ELR (cell line): ENCODE data around the gene TRIM52.
"Not testable (repeated sequence)": the region's sequence is repeated elsewhere in the genome, so short reads cannot be mapped to it uniquely, and the experiment has no call there.

Source experiments
- DNase-seq: peaks from one replicate; pipeline ENCODE4 v3.0.0-alpha.2; 2015; ENCODE audit warnings: low read depth

The TRIM52 gene

DNA sequence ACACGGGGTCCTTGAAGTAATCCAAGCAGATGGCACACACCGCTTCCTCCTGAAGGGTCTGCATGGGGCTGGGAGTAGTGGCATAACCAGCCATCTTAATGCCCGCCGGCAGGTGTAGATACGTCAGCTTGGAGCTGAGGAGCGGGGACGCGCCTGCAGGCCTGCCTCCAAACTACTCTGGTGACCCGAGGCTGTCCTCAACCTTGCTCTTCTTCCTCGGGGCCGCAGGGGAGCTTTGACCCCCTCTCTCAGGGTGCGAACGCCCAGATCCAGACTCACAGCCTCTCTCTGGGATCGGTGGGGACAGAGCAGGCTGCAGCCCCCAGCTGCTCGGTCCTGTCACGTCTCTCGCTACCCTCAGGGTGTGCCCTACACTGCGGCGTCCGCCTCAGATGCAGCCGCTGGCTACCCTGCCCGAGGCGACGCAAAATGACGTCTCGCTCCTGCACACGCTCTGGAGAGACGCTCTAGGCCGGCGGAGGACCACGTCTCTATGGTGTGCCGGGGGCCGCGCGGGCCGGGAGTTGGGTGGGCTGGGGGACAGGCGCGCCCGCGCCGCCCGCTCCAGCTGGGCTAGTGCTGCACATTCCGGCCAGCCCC is at the start of gene TRIM52:
Gene TRIM52, minus strand, starts transcription at position 424 of the 600 bp plus-strand sequence. Its CDS starts 330 bp downstream, at position 94.
- peak; percentile 94 for DNase-seq

DNA sequence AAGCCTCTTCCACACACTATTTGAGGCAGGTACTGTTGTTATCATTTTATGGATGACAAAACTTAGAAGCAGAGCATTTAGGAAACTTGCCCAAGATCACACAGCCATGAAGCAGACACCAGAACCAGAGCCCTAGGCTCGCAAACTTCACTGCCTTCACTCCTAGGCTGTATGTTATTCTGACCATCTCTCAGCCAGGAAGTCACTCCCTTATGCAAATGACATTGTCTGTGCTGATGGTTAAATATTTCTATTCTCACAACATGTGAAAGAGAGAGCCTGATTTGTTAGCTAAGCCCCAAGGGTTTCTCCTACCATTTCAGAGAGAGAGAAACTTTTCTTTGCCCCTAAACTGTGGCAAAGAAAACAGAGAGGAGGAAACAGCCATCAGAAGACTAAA is 26.4 kb upstream of the TRIM52 start:
- not testable (repeated sequence) for DNase-seq

DNA sequence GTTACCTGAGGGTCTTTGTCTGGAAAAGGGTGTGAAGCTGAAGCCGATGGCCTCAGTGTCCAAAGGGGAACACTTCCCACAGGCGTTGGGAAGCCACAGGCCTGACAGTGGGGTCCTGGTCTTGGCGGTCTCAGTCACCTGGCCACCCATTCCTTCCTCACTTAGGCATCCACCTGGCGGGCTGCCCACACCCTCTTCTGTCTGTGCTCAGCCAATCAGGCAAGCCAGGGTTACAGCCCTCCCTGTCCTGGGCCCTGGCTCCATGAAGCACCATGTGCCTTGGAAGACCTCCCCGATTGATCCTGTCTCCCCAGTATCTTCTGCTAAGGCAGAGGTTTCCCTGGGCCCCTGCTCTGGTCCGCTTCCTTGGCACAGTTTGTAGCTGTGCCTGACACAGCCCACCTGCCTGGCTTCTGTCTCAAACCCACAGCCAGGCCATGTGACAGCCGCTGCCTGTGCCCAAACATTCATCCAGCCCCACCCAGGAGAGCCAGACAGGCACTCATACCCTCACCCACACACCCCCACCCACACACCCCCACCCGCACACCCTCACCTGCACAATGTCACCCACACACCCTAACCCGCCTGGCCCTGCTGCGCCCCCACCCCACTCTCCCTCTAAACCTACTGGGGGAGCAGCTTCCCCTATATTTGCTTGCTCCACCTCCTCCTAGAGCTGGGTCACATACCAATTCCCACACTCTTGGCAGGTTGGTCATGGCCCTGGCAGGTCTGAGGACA is 25.2 kb upstream of the TRIM52 start:
- DNase-seq: not testable (repeated sequence)

DNA sequence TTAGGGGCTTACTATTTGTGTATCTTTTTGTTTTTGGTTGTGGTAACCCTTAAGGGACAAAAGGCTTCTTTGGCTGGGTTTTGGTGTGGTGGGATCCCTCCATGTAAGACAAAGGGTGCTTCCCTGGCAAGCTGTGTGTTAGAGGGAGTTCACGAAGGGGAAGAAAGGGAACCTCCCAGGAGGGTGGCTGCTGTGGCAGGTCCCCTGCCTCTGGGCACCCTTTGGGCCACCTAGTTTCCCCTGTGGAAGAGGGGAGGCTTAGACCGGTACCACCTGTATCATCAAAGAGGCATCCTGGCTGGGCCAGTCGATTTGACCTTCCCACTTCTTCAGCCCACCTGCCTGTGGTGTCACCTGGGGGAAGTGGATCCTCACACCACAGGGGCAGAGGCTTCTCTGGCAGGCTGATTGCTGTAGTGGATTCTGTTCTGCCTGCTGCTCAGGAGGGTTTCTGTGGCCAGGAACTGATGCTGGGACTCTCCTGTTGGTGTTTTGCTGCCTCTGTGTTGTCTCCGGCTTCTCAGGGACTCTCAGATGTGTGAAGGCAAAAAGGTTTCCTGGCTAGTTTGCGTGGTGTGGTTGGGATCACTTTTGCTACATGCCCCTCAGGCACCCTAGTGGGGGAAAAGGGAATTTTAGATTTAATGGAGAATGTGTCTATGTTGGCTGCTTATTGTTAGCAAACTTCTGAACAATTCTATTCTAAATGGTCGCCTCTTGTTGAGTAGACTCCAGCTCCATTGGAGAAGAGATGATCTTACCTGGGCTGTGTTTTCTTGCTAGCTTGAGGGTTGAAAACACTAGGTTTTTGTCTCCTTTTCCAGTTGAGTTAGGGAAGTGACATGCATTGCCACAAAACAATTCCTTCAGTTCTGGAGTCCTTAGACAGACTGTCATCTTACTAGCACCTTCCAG is 23.2 kb upstream of the TRIM52 start:
- DNase-seq: not testable (repeated sequence)

DNA sequence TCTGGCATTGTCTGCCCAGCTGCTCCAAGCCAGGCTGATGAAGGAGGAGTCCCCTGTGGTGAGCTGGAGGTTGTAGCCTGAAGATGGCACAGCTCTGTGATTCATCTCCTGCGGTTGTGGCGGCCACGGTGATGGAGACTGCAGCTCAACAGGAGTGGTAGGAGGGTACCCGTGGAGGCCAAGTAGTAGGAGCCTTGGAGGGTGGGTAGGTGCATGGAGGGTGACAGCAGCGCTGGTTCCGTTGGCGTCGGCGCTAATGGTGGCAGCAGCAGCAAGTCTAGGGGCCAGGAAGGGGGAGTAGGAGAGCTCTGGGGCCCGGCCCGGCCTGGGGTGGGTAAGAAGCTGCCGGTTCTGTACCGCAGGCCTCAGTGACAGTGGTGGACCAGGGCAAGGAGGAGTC is 22.4 kb upstream of the TRIM52 start:
- DNase-seq: peak; percentile 35

DNA sequence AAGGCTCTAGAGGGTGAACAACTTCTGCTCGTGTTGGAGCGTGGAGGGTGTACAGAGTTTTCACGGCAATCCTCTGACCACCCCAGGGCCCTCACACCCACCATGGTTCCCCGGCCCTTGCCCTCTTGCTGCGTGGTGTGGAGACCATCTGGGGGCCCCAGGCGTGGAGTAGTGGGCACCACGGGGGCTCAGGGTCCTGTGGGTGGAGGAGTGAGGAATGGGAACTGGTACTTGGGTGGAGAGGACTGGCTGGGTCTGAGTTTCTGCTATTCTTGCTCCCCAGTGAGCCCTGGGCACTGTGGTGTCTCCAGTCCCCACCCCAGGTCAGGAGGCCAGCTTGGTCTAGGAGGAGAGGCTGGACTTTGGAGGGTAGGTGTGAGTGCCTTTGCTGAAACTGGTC is 21.9 kb upstream of the TRIM52 start:
- DNase-seq: no peak

DNA sequence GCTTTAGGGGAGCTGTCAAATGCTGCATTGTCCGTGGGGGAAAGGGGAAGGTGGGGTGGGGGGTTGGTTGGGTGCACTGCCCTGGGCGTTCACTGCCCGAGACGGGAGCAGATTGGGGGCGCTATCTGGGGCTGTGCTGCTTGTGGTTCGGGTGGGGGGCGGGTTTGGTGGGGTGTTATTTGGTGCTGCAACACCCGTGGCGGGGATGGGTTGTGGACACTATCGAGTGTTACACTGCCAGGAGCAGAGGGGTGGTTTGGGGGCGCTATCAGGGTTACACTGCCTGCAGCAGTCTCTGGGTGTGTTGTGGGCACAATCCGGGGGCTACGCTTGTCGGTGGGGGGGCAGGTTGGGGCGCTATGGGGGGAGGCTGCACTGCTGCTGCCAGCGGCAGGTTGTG is 21.5 kb upstream of the TRIM52 start:
- not testable (repeated sequence) for DNase-seq

DNA sequence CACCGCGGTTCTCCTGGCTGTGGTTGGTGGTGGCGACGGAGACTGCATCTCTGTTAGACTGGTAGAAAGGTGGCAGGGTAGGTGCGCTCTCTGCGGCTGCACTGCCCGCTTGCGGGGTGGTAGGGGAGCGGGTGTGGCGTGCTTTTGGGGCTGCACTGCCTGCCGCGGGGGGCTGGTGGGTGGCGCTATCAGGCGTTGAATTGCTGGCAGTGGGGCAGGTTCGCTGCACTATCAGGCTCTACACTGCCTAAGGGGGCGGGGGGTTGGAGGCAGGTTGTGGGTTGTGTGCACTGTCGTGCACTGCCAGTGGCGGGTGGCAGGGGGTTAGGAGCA is 21.0 kb upstream of the TRIM52 start:
- DNase-seq: no peak

DNA sequence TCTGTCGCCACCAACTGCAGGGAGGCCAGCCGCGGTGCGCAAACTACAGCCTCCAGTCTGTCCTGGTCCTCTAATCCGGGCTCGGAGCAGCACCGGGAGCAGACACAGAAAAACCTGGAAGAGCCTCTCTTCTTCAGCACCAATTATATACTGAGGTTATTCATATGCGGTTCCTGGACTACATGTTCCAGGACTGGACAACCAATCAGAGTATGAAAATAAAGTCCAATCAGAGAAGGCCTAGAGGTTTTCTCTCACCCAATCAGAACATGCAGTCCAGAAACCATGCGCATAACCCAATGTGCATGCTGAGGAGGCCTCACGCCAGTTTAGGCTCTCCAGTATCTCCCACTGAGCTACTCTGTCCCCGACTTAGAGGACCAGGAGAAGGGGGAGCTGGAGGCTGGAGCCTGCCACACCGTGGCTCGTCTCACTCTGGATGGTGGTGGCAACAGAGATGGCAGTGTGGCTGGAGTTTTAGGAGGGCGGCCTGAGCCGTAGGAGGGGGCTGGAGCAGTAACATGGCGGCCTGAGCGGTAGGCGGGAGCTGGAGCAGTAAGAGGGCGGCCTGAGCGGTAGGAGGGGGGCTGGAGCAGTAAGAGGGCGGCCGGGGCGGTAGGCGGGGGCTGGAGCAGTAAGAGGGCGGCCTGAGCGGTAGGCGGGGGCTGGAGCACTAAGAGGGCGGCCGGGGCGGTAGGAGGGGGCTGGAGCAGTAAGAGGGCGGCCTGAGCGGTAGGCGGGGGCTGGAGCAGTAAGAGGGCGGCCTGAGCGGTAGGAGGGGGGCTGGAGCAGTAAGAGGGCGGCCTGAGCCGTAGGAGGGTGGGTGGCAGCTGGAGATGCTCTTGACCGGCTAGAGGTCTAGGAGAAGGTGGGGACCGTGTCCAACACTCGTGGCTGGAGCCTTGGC is 20.4 kb upstream of the TRIM52 start:
- DNase-seq: no peak

DNA sequence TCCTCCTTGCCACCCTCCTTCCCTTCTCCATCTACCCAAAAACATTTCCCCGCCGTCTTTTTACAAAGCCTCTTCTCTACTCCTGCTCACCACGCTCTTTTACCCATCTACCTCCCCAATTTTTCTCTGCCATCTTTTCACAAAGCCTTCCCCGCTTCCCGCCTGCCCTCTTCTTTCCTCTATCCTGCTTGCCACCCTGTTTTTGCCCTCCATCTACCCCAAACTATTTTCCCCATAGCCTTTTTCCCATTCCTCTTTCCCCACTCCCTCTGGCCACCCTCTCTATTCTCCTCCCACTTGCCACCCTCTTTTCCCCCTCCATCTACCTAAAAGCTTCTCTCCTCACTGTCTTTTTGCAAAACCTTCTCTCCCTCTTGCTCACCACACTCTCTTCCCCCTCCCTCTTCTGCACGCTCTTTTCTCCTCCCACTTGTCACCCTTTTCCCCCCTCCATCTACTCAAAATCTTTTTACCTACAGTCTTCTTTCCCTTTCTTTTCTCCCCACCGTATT is 19.4 kb upstream of the TRIM52 start:
- no peak for DNase-seq

DNA sequence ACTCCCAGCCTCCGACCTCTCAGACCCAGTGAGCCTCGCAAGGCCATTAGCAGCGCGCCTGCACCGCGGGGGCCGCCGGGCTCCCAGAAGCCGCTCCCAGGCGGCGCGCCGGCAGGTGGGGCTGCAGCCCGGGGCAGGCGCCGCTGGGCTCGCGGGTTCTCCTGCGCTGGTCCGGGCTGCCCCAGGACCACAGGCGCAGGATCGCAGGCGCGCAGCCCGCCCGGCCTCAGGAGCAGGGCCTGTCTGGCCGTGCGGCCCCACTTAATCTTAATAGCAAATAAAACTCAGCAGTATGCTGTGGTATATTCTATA is 12.4 kb upstream of the TRIM52 start:
- DNase-seq: not testable (repeated sequence)

DNA sequence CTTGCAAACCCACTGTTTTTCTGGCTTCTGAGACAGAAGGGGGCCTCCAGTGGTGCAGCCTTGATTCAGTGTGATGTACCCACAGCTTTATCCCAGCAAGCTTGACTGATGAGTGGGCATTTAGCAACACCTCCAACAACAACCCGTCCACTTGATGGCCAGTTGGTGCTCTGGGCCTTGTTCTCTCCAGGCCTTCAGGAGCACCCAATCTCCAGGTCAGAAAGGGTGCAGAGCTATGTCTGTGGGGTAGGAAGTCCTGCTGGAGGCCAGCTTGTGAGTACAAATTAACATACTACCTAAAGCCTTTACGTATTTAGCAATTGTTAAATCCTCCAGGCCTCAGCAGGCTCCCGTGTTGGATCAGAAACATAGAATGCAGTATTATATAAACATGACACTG is 10.1 kb upstream of the TRIM52 start:
- DNase-seq: no peak

DNA sequence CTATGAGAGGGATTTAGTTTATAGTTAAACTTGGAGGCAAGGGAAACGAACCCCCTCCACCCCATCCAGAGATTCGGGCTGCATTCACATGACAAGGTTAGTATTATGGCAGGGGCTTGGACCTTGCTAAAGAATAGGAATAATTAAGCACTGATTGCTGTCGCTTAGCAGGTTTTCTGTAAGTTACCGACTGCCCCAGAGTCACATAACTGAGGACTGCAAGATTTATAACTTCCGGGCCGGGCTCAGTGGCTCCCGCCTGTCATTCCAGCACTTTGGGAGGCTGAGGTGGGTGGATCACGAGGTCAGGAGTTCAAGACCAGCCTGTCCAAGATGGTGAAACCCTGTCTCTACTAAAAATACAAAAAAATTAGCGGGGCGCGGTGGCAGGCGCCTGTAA is 7.0 kb upstream of the TRIM52 start:
- DNase-seq: not testable (repeated sequence)

DNA sequence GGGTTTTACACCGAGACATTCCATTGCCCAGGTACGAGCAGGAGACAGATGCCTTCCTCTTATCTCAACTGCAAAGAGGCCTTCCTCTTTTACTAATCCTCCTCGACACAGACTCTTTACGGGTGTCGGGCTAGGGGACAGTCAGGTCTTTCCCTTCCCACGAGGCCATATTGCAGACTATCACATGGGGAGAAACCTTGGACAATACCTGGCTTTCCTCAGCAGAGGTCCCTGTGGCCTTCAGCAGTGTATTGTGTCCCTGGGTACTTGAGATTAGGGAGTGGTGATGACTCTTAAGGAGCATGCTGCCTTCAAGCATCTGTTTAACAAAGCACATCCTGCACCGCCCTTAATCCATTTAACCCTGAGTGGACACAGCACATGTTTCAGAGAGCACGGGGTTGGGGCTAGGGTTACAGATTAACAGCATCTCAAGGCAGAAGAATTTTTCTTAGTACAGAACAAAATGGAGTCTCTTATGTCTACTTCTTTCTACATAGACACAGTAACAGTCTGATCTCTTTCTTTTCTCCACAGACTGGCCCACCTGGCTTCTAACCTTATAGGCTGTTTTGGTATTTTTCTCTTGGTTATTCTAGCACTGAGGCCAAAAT is 6.5 kb upstream of the TRIM52 start:
- DNase-seq: peak; percentile 23

DNA sequence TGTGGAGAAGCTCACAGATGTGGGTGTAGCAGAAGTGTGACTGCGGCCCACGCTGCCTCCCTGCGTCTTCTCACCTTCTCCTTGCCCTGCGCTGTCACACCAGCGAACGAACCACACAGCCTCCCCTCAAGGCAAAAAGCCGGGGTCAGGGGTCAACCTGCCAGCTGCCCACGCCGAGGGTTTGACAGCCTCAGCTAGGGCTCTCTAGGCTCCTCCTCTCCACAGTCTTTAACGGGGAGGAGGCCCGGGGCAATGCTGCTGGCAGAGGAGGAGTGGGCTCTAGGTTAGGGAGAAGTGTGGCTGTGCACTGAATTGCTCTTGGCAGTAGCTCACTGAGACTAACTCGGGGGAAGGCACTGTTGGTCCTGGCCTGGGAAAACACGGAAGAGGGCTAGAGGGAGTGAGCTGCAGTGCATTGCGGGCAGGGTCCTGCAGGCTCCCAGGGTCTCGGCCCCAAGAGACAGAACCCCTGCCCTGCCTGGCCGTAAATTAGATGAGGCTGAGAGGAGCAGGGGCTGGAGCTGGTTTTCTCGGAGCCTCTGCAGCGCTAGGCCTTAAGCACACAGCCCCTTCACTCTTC is 4.2 kb upstream of the TRIM52 start:
- no peak for DNase-seq

DNA sequence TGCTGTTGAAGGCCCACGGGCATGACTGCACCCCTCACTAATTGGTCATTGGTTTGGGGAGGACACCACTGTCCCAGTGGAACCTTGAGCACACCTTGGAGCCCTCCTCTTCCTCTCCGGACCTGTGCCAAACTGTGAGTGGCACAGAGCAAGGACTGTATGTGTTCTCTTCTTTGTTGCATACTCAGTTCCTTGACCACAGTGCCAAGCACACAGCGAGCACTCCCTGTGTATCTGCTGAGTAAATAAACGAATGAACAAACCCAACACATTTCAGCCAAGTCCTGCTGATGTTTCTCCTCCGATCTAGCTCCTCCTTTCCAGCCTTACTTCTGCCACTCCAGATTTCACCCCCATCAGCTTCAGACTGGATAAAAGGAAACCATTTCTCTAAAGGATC is 2.7 kb upstream of the TRIM52 start:
- DNase-seq: no peak

DNA sequence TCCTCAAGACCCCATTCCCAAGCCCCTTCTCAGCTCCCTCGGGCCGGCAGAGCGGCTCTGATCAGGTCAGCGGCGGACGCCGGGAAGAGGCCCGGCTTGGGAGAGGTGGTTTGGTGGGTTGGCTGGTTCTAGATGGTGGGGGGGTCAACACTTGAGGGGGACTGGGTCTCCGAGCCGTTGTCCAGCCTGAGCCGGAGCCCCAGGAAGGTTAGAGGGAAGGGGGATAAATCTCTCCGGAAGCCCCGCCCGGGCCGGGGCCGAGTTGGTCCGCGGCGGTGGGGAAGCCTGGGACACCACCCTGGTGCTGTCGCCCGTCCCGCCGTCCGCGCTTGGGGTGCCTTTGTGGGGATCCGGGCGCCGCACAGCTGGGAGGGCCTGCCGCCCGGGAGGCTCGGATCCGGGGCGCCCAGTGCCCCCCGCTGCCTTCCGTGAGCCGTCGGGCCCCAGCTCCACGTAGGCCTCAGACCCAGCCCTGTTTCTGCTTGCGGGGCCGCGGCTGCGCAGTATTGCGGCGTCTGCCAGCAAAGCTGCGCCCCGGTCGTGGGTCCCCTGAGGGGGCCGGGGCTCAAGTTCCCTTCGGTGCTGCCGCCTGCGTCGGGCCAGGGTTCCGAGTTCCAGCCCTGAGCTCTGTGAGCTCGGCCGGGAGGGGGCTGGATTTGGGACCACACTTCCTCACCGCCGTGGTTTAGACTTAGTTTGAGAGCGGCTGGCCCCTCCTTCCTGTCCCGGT is 542 bp upstream of the TRIM52 start:
- DNase-seq: peak; percentile 78

DNA sequence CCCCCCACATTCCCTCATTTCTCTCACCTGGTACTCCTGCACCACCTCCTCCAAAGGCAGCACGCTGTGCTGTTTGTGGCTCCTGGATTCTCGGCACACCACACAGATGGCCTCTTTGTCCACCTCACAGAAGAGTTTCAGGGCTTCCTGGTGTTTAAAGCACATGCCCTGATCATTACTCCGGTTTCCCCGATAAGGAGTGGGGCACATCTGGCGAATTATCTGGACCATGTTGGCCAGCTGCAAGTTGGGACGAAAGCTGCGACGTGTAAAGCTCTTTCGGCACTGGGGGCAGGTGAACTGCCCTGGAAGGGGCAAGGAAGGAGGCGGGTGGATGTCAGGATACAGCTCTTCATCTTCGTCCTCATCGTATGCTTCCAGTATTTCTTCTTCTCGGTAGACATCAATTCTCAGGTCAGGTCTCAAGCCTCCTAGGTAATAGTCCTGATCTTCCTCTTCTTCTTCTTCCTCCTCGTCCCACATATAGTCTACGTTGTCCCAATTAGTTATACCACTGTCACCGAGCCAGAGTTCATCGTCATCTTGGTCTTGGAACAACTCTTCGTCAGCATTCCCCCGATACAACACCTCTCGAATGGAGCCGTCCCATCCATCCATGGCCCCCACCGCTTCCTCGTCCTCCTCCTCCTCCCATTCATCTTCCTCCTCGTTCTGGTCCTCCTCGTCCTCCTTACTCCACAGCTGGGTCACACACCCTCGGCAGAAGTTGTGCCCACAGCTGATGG is 796 bp downstream of the TRIM52 start:
- peak; percentile 35 for DNase-seq

DNA sequence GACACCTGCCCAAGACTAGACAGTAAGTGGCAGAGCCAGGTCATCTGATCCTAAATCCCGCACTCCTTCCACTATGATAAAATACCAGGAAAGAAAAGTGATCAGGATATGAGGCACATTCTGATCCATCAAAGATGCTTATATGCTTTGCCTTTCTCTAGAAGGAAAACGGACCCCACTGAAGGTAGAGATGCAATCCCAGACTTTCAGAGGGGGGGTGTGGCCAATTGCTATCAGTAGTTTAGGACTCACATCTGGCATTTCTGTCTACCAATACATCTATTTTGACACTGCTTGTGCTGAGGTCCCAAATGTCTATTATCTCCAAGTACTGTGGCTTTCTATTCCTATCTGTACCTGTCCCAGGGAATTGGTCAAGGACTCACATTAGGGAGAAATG is 1.7 kb downstream of the TRIM52 start:
- peak; percentile 27 for DNase-seq

DNA sequence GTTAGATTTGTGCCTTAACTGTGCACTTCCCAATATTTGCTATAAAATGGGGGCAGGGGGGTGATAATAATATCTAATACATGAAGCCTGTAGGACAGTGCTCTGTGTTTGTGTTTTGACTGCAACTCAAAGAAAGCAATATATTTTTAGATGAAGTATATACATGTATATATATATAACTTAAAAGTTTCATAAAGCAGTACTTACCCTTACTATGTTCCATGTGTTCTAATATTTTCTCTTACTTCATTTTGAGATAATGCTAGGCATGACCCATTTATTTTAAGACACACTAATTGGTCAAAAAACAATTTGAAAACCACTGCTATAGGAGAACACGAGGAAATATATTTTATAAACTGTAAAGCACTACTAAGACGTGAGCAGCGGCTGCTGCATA is 2.4 kb downstream of the TRIM52 start:
- DNase-seq: no peak
